Nephron (organoid): ENCODE results near the gene ILK.

Experiments
- H3K27ac Mint-ChIP-seq, 3 experiments: 2 replicates each; pipeline ENCODE4 v1.8.0; 2020; ENCODE audit warnings: mixed read lengths in 3 of 3, mild to moderate bottlenecking in 2 of 3, moderate library complexity in 1 of 3
- H3K27me3 Mint-ChIP-seq: 2 replicates; pipeline ENCODE4 v1.8.0; 2021; ENCODE audit warnings: low read depth, mild to moderate bottlenecking, moderate library complexity, mixed read lengths
- H3K36me3 Mint-ChIP-seq: 2 replicates; pipeline ENCODE4 v1.8.0; 2020; ENCODE audit warnings: low read depth, mixed read lengths
- H3K4me1 Mint-ChIP-seq: 2 replicates; pipeline ENCODE4 v1.8.0; 2020; ENCODE audit warnings: mixed read lengths
- H3K4me3 Mint-ChIP-seq, 3 experiments: 2 replicates each; pipeline ENCODE4 v1.8.0; 2020; ENCODE audit warnings: mild to moderate bottlenecking in 3 of 3, mixed read lengths in 3 of 3, moderate library complexity in 2 of 3
- H3K9me3 Mint-ChIP-seq: 2 replicates; pipeline ENCODE4 v1.8.0; 2020; ENCODE audit warnings: mixed read lengths
- TF ChIP-seq, protein P1 (sequence below), 3 experiments: fragments of 200-600 bp; sonication (generic); IDR thresholded peaks; one replicate each; pipeline ENCODE4 v1.5.0; 2021; ENCODE audit warnings: antibody characterized with exemption in 3 of 3; ENCODE audit not compliant: unreplicated experiment in 3 of 3

Gene ILK

DNA sequence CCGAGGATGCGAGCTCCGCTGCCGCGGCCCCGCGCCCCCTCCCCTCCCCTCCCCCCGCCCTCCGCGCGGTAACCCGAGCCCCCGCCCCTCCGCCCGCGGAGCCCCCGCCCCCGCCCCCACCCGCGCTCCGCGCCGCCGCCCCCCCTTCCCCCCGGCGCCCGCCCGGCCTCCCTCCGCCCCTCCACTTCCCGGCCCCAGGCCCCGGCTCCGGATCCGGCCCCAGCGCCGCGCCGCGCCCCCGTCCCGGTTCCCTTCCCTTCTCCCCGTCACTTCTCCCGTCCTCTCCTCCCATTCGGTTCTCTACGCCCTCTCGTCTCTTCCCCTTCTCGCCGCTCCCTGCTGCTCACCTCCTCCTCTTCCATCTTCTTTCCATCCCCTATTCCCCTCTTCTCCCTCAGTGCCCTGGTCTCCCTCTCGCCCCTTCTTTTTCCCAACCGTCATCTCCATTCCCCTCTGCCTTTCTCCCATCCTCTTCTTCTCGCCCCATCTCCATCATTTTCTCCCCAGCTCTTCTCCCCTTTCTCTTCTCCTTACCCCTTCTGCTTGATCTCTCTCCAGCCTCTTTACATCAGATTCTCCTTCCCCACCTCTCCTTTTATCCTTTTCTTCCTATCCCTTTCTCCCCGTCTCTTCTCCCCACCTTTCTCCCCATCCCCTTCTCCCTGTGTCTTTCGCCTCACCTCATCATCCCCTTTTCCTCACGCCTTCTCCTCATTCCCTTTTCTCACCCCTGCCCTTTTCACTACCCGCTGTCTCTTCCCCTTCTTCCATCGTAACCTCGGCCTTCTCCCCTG lies 52.4 kb downstream of the ILK start, which contains the start of gene DCHS1:
DCHS1 (minus strand) TSS at position 20 of the 794 bp plus-strand sequence. CDS start 14,196 bp downstream, outside the sequence.
- Mint-ChIP-seq H3K9me3 (no peaks in the 10 kb centered on the region), H3K27ac (peak within 1 kb of the TSS; percentile 60 to 89 (median 85)), H3K27me3 (peaks cover 4% of the 10 kb centered on the region), H3K4me1 (peaks cover 10% of the 10 kb centered on the region), H3K4me3 (peak within 1 kb of the TSS; percentile 88 to 91 (median 90)), H3K36me3 (no peaks in the 10 kb centered on the region)
- TF ChIP-seq, protein P1, sequence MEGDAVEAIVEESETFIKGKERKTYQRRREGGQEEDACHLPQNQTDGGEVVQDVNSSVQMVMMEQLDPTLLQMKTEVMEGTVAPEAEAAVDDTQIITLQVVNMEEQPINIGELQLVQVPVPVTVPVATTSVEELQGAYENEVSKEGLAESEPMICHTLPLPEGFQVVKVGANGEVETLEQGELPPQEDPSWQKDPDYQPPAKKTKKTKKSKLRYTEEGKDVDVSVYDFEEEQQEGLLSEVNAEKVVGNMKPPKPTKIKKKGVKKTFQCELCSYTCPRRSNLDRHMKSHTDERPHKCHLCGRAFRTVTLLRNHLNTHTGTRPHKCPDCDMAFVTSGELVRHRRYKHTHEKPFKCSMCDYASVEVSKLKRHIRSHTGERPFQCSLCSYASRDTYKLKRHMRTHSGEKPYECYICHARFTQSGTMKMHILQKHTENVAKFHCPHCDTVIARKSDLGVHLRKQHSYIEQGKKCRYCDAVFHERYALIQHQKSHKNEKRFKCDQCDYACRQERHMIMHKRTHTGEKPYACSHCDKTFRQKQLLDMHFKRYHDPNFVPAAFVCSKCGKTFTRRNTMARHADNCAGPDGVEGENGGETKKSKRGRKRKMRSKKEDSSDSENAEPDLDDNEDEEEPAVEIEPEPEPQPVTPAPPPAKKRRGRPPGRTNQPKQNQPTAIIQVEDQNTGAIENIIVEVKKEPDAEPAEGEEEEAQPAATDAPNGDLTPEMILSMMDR (IDR thresholded peaks at IDR 0.05; ENCODE audit: unreplicated experiment in 3 of 3): no peak

DNA sequence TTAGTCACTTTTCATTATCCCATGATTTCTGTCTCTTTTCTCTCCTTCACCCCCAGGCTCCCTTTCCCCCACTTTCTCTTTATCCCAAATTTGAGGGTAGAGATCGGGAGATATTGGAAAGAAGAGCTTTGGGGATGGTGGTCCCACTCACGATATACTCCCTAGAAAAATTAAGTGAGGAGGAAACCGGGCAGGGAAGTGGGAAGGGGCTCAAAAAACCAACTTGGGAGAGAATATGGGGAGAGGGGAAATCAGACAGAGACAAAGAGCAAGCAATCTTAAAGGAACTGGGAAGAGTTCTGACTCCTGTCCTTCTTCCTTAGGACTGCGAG lies 53.0 kb downstream of the ILK start:
- H3K27me3 Mint-ChIP-seq: peaks cover 4% of the 10 kb centered on the region

DNA sequence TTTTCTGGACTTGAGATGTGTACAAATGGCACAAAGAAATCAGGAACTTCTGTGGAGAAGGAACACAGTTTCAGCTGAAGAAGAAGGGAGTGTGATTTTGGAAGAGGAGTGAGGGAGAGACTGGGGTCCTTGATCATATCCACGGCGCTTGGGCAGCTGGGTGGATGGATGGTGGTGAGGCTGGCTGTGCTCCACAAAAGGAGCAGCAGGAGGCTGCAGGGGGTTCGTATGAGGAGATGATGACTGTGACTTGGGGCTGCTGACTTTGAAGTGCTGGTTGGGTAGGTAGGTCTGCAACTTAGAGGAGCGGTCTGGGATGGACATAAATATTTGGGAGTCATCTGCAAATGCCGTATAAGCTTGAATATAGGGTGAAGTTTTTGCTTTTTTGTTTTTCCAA lies 53.4 kb downstream of the ILK start:
- Mint-ChIP-seq H3K9me3 (no peaks in the 10 kb centered on the region), H3K27me3 (peaks cover 4% of the 10 kb centered on the region), H3K4me1 (peaks cover 10% of the 10 kb centered on the region), H3K27ac (peak overlapping the region; percentile 60 to 89 (median 85)), H3K36me3 (no peaks in the 10 kb centered on the region), H3K4me3 (peak overlapping the region; percentile 88 to 91 (median 90))
- TF ChIP-seq, protein P1 (IDR thresholded peaks at IDR 0.05; ENCODE audit: unreplicated experiment in 3 of 3): no peak

More for the DNA sequence above, 53.0 kb downstream of the ILK start:
- no peaks in the 10 kb centered on the region for H3K9me3 Mint-ChIP-seq
- H3K4me3 Mint-ChIP-seq: peak overlapping the region; percentile 88 to 91 (median 90)
- peaks cover 10% of the 10 kb centered on the region for H3K4me1 Mint-ChIP-seq
- TF ChIP-seq, protein P1 (IDR thresholded peaks at IDR 0.05; ENCODE audit: unreplicated experiment in 3 of 3): no peak
- H3K27ac Mint-ChIP-seq: peak overlapping the region; percentile 60 to 89 (median 85)
- no peaks in the 10 kb centered on the region for H3K36me3 Mint-ChIP-seq

DNA sequence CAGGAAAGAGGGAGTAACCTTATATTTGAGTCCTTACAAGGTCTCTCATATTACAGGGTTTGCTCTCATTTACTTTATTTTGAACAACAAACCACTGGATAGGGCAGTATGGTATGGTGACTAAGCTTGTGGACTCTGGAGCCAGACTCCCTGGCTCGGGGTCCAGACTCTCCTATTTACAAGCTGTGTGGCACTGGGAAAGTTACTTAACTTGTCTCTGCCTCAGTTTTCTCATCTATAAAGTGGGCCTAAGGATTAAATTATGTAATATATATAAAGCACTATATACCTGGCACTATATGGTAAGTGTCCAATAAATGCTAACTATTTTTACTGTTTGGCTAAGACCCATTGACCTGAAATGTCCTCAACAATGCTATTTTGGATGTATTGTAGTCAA lies 53.8 kb downstream of the ILK start:
- H3K27me3 Mint-ChIP-seq: peaks cover 4% of the 10 kb centered on the region
- TF ChIP-seq, protein P1 (IDR thresholded peaks at IDR 0.05; ENCODE audit: unreplicated experiment in 3 of 3): no peak
- no peaks in the 10 kb centered on the region for H3K9me3 Mint-ChIP-seq
- H3K27ac Mint-ChIP-seq: peak overlapping the region; percentile 60 to 89 (median 85)
- H3K36me3 Mint-ChIP-seq: no peaks in the 10 kb centered on the region
- peaks cover 10% of the 10 kb centered on the region for H3K4me1 Mint-ChIP-seq
- peak overlapping the region; percentile 88 to 91 (median 90) for H3K4me3 Mint-ChIP-seq

DNA sequence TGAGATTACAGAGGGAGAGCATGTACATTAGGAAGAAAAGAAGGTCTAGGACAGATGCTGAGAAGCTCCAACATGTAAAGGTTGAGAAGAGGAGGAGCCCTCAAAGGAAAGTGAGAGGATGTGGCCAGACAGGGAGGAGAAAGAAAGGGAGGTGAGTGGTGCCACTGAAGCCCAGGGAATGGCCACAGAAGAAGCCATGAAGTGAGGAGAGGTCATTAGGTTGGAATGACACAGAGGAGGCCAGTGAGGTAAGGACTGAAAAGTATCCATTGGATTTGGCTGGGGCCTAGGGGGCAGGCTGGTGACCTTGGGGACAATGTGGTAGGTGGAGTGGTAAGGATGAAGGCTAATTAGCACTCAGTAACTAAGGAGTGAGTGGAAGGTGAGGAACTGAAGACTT lies 55.1 kb downstream of the ILK start:
- Mint-ChIP-seq H3K9me3 (no peaks in the 10 kb centered on the region), H3K4me1 (peaks cover 18% of the 10 kb centered on the region), H3K4me3 (no peak overlapping the region), H3K27me3 (peaks cover 9% of the 10 kb centered on the region), H3K27ac (no peak overlapping the region), H3K36me3 (no peaks in the 10 kb centered on the region)
- TF ChIP-seq, protein P1 (IDR thresholded peaks at IDR 0.05; ENCODE audit: unreplicated experiment in 3 of 3): no peak
